ELF-1 (cell line): Measurements from ENCODE around the gene PDCL3.
A peak's percentile ranks its signal among the peaks of the same experiment; 100 is the strongest.

Source experiments
- DNase-seq: peaks from one replicate; pipeline ENCODE4 v3.0.0-alpha.2; 2016; ENCODE audit warnings: low read depth, low spot score

PDCL3 gene

GRCh38 chr2:100560216-100560830 lies 2.5 kb upstream of the PDCL3 start:
- no peak for DNase-seq

GRCh38 chr2:100561191-100561590 lies 1.6 kb upstream of the PDCL3 start:
- DNase-seq, result peak; percentile 72

- DNase-seq, result peak; percentile 18
Observed at GRCh38 chr2:100563407-100564247, 834 bp downstream of the PDCL3 start.

GRCh38 chr2:100568989-100569388 lies 6.2 kb downstream of the PDCL3 start:
- DNase-seq, result no peak

GRCh38 chr2:100571668-100572067 lies 8.9 kb downstream of the PDCL3 start:
- no peak for DNase-seq

- no peak for DNase-seq
Observed at GRCh38 chr2:100577777-100578176, 15.0 kb downstream of the PDCL3 start.

GRCh38 chr2:100580367-100581276 lies 17.8 kb downstream of the PDCL3 start:
- DNase-seq, result no peak

- DNase-seq, result no peak
Observed at GRCh38 chr2:100581277-100581612, 18.5 kb downstream of the PDCL3 start.

- DNase-seq, result no peak
Observed at GRCh38 chr2:100584816-100585215, 22.0 kb downstream of the PDCL3 start.

GRCh38 chr2:100588071-100588786 lies 25.4 kb downstream of the PDCL3 start:
- no peak for DNase-seq

- DNase-seq, result no peak
Observed at GRCh38 chr2:100589527-100589926, 26.7 kb downstream of the PDCL3 start.

GRCh38 chr2:100592226-100592625 lies 29.4 kb downstream of the PDCL3 start:
- DNase-seq, result no peak

- DNase-seq, result no peak
Observed at GRCh38 chr2:100596465-100596864, 33.7 kb downstream of the PDCL3 start.

GRCh38 chr2:100599566-100599965 lies 36.8 kb downstream of the PDCL3 start:
- no peak for DNase-seq

- DNase-seq, result no peak
Observed at GRCh38 chr2:100601661-100602060, 38.9 kb downstream of the PDCL3 start.

- peak; percentile 40 for DNase-seq
Observed at GRCh38 chr2:100603414-100603813, 40.6 kb downstream of the PDCL3 start.

- DNase-seq, result peak; percentile 23
Observed at GRCh38 chr2:100603948-100604633, 41.3 kb downstream of the PDCL3 start.

GRCh38 chr2:100606332-100606725 lies 43.5 kb downstream of the PDCL3 start:
- no peak for DNase-seq

GRCh38 chr2:100606726-100607343 lies 44.0 kb downstream of the PDCL3 start:
- peak; percentile 60 for DNase-seq

- peak; percentile 80 for DNase-seq
Observed at GRCh38 chr2:100610381-100610831, 47.6 kb downstream of the PDCL3 start.
